C4-2B (cell line): ENCODE data around the gene MSL3B.

Experiments
- CTCF ChIP-seq: fragments of 450-650 bp; conservative IDR thresholded peaks from 2 replicates; pipeline ENCODE4 v1.5.1; 2017; ENCODE audit warnings: mild to moderate bottlenecking
- ZFX ChIP-seq: fragments of 450-650 bp; IDR thresholded peaks from 2 replicates; pipeline ENCODE4 v1.6.1; 2017

GRCh38 chr2:233823731-233824121 lies 44.5 kb downstream of the MSL3B start:
- TF ChIP-seq CTCF (no peak), ZFX (no peak)
